H1 (cell line): ENCODE measurements around the gene DGCR8. TPM values are rescaled to one million over a fixed set of nuclear protein-coding genes. Genes with fewer than 3 reads are reported as not detected.

ENCODE experiments used
- CTCF ChIA-PET: fragments of 300-600 bp; sonication (Branson Sonifier 250); formaldehyde crosslinking; loops from one replicate; lab custom pipeline; 2021; ENCODE audit not compliant: partially characterized antibody; lab: Charles Lee
- POLR2A ChIA-PET: fragments of 300-600 bp; sonication (Branson Sonifier 250); formaldehyde crosslinking; loops from one replicate; lab custom pipeline; 2021; ENCODE audit warnings: inconsistent platforms; ENCODE audit not compliant: partially characterized antibody; lab: Charles Lee
- DNase-seq, 2 experiments: peaks; one replicate each; pipeline versions ENCODE4 v3.0.0 to v3.0.0-alpha.2; 2010 to 2022; ENCODE audit warnings: low spot score in 2 of 2, low read depth in 1 of 2, mixed read lengths in 1 of 2
- FAIRE-seq: peaks from 2 replicates; lab custom pipeline; 2011; peaks lifted over from hg19 to GRCh38; lab: Jason Lieb, UNC
- H2AFZ ChIP-seq: 2 replicates; pipeline ENCODE4 v1.8.1; 2012; ENCODE audit warnings: low read length, inconsistent platforms
- H2AK5ac ChIP-seq: 2 replicates; pipeline ENCODE4 v1.6.1; 2013; ENCODE audit warnings: low read depth, low read length
- H2BK120ac ChIP-seq: replicated peaks from 2 replicates; pipeline ENCODE3; 2013; ENCODE audit warnings: low read depth, low read length, inconsistent platforms
- H2BK12ac ChIP-seq: 2 replicates; pipeline ENCODE4 v1.6.1; 2013; ENCODE audit warnings: low read depth, low read length
- H2BK15ac ChIP-seq: 2 replicates; pipeline ENCODE4 v1.6.1; 2013; ENCODE audit warnings: low read length
- H2BK20ac ChIP-seq: 2 replicates; pipeline ENCODE4 v1.6.1; 2013; ENCODE audit warnings: low read length
- H2BK5ac ChIP-seq: 2 replicates; pipeline ENCODE4 v1.6.1; 2013; ENCODE audit warnings: low read depth, low read length
- H3K14ac ChIP-seq: 2 replicates; pipeline ENCODE4 v1.6.1; 2013; ENCODE audit warnings: inconsistent platforms; ENCODE audit not compliant: insufficient read length
- H3K18ac ChIP-seq: 2 replicates; pipeline ENCODE4 v1.6.1; 2013; ENCODE audit warnings: low read length; ENCODE audit errors: extremely low read depth
- H3K23ac ChIP-seq: 2 replicates; pipeline ENCODE4 v1.6.1; 2013; ENCODE audit warnings: inconsistent platforms; ENCODE audit not compliant: insufficient read length
- H3K23me2 ChIP-seq: 2 replicates; pipeline ENCODE4 v1.6.1; 2013; ENCODE audit warnings: low read depth, low read length
- H3K27ac ChIP-seq: 2 replicates; pipeline ENCODE4 v1.6.1; 2011; ENCODE audit warnings: low read depth, low read length, inconsistent platforms
- H3K27me3 ChIP-seq, 4 experiments: replicated peaks in 1 of 4; 1 replicate in 1 of 4; 2 replicates in 3 of 4; pipeline versions ENCODE4 v1.6.1 to v1.8.1; 2011 to 2013; ENCODE audit warnings: low read length in 3 of 4, mild to moderate bottlenecking in 3 of 4, inconsistent platforms in 2 of 4, mixed read lengths in 2 of 4, moderate library complexity in 1 of 4; ENCODE audit not compliant: control insufficient read depth in 3 of 4, insufficient read depth in 3 of 4; ENCODE audit errors: extremely low read depth in 1 of 4
- H3K36me3 ChIP-seq, 4 experiments: 2 replicates each; pipeline versions ENCODE4 v1.6.1 to v1.8.1; 2011 to 2013; ENCODE audit warnings: mild to moderate bottlenecking in 4 of 4, low read length in 3 of 4, moderate library complexity in 2 of 4, control low read depth in 1 of 4, inconsistent platforms in 1 of 4; ENCODE audit not compliant: insufficient read depth in 4 of 4, control insufficient read depth in 2 of 4
- H3K4ac ChIP-seq: replicated peaks from 2 replicates; pipeline ENCODE3; 2013; ENCODE audit warnings: low read length, low read depth, mixed read lengths, inconsistent platforms; ENCODE audit not compliant: insufficient read length
- H3K4me1 ChIP-seq, 4 experiments: replicated peaks in 1 of 4; 1 replicate in 1 of 4; 2 replicates in 3 of 4; pipeline versions ENCODE4 v1.6.1 to v1.8.1; 2011 to 2013; ENCODE audit warnings: low read length in 3 of 4, inconsistent platforms in 2 of 4, mixed read lengths in 1 of 4; ENCODE audit not compliant: insufficient read depth in 4 of 4, control insufficient read depth in 3 of 4
- H3K4me2 ChIP-seq, 2 experiments: 2 replicates each; pipeline versions ENCODE4 v1.6.1 to v1.8.1; 2011 to 2013; ENCODE audit warnings: low read depth in 2 of 2, low read length in 2 of 2, control low read depth in 1 of 2, inconsistent platforms in 1 of 2, mild to moderate bottlenecking in 1 of 2; ENCODE audit not compliant: insufficient read depth in 1 of 2
- H3K4me3 ChIP-seq, 4 experiments: fragments of 200-600, 300-600 bp in 1 of 4; sonication (generic), shearing (Covaris generic), sonication (Bioruptor Twin) in 1 of 4; 2 replicates each; pipeline versions ENCODE4 v1.5.1 to v1.8.1; 2011 to 2016; ENCODE audit warnings: low read length in 4 of 4, low read depth in 3 of 4, control low read depth in 2 of 4, inconsistent platforms in 2 of 4, mild to moderate bottlenecking in 2 of 4, mixed read lengths in 1 of 4, moderate library complexity in 1 of 4; ENCODE audit not compliant: insufficient read depth in 2 of 4; ENCODE audit errors: extremely low read depth in 1 of 4
- H3K56ac ChIP-seq: replicated peaks from 2 replicates; pipeline ENCODE3; 2013; ENCODE audit warnings: low read depth, mild to moderate bottlenecking, mixed read lengths, low read length, inconsistent platforms; ENCODE audit not compliant: insufficient read length
- H3K79me1 ChIP-seq: 2 replicates; pipeline ENCODE4 v1.6.1; 2013; ENCODE audit warnings: low read depth, low read length, control low read depth
- H3K79me2 ChIP-seq, 2 experiments: 2 replicates each; pipeline versions ENCODE4 v1.6.1 to v1.8.1; 2012 to 2013; ENCODE audit warnings: low read length in 2 of 2, mild to moderate bottlenecking in 2 of 2, inconsistent platforms in 1 of 2; ENCODE audit not compliant: insufficient read depth in 2 of 2, control insufficient read depth in 1 of 2
- H3K9ac ChIP-seq, 4 experiments: replicated peaks in 1 of 4; 1 replicate in 1 of 4; 2 replicates in 3 of 4; pipeline versions ENCODE4 v1.6.1 to v1.8.1; 2011 to 2013; ENCODE audit warnings: low read depth in 3 of 4, low read length in 3 of 4, control low read depth in 2 of 4, mild to moderate bottlenecking in 2 of 4, moderate library complexity in 2 of 4, inconsistent platforms in 1 of 4; ENCODE audit errors: extremely low read depth in 1 of 4
- H3K9me3 ChIP-seq, 2 experiments: 2 replicates each; pipeline versions ENCODE4 v1.6.1 to v1.8.1; 2012 to 2013; ENCODE audit warnings: mild to moderate bottlenecking in 2 of 2, moderate library complexity in 2 of 2, control low read depth in 1 of 2, inconsistent platforms in 1 of 2, low read depth in 1 of 2, low read length in 1 of 2, mixed read lengths in 1 of 2; ENCODE audit not compliant: insufficient read depth in 2 of 2
- H4K20me1 ChIP-seq, 2 experiments: replicated peaks in 1 of 2; 2 replicates each; pipeline versions ENCODE3 to v1.8.1; 2011 to 2013; ENCODE audit warnings: inconsistent platforms in 2 of 2, low read length in 2 of 2, mild to moderate bottlenecking in 1 of 2; ENCODE audit not compliant: insufficient read depth in 2 of 2, control insufficient read depth in 1 of 2
- H4K5ac ChIP-seq: 2 replicates; pipeline ENCODE4 v1.6.1; 2013; ENCODE audit warnings: low read length, low read depth, mixed read lengths, inconsistent platforms; ENCODE audit not compliant: insufficient read length
- H4K8ac ChIP-seq: 2 replicates; pipeline ENCODE4 v1.8.0; 2013; ENCODE audit warnings: mild to moderate bottlenecking, moderate library complexity, low read length, inconsistent platforms; ENCODE audit not compliant: insufficient read depth; ENCODE audit errors: extremely low read depth
- H4K91ac ChIP-seq: replicated peaks from 2 replicates; pipeline ENCODE3; 2013; ENCODE audit warnings: low read length, mixed read lengths, inconsistent platforms; ENCODE audit not compliant: insufficient read length
- MAFK ChIP-seq: IDR thresholded peaks from 2 replicates; pipeline ENCODE4 v1.6.1; 2012; ENCODE audit warnings: low read depth, mild to moderate bottlenecking, improper control_type of control experiment, low read length
- WGBS, 2 experiments: shearing (Covaris generic) in 1 of 2; methylation state at CpG; one replicate each; pipeline versions ENCODE4 v1.1.6 to v1.1.7; 2013 to 2015; ENCODE audit warnings: low lambda C conversion rate in 2 of 2, mixed read lengths in 2 of 2, inconsistent platforms in 1 of 2, low coverage in 1 of 2, missing lambda C conversion rate in 1 of 2; ENCODE audit not compliant: insufficient replicate concordance in 2 of 2, insufficient coverage in 1 of 2, insufficient read length in 1 of 2; ENCODE audit errors: extremely low coverage in 1 of 2, missing lambda C conversion rate in 1 of 2; 5-methylcytosine and 5-hydroxymethylcytosine counted together
- polyA plus RNA-seq, 7 experiments: library from polyadenylated mRNA; depleted of rRNA in 3 of 7; stranded (reverse) in 5 of 7; unstranded in 2 of 7; fragments of >200 nt in 5 of 7; fragments of 200-250 nt in 2 of 7; gene quantifications; 1 replicate in 5 of 7; 2 replicates in 1 of 7; 4 replicates in 1 of 7; pipeline versions ENCODE4 v1.2.1 to v1.2.3, GENCODE V29; 2011 to 2013; ENCODE audit warnings: missing spikeins in 2 of 7, mixed read lengths in 2 of 7
- total RNA-seq: library from RNA; stranded (reverse); fragmentation: NEBNext Ultra II Directional; extraction: Animal tissue kit (Norgen Biotek cat#: 25700); gene quantifications from 2 replicates; pipeline ENCODE4 v1.2.1, GENCODE V29; 2021

The DGCR8 gene
- total and polyA plus RNA-seq, 2 of the 8 experiments (the other 6 are each of a cell fraction or from before 2014, with no cell fraction given): 23.7 to 43.7 TPM

- WGBS, 2 experiments: 91% methylated on average over 19 of the region's 22 CpGs; no CpG with 5 or more reads in 1 of the 2 experiments
- CTCF ChIA-PET: interaction anchor here (0.9 to 2.1 kb wide), 2 partner anchors 10 to 64 kb away, joined by 3 to 5 read pairs; no protein-coding TSS in a partner anchor
- no peak overlapping the region for H3K27ac ChIP-seq
These were observed 66.7 kb downstream of the DGCR8 start for GRCh38 chr22:20146777-20147176.

More at GRCh38 chr22:20146777-20147176, 66.7 kb downstream of the DGCR8 start:
- H3K4ac ChIP-seq: no peak overlapping the region
- H3K9ac ChIP-seq: no peak overlapping the region
- no peak overlapping the region for H2BK15ac ChIP-seq
- H3K27me3 ChIP-seq: no peaks in the 10 kb centered on the region
- no peak overlapping the region for H3K56ac ChIP-seq
- H4K91ac ChIP-seq: no peak overlapping the region
- no peak overlapping the region for H2BK120ac ChIP-seq
- DNase-seq (no peak), FAIRE-seq (no peak)
- no peak overlapping the region for H2AFZ ChIP-seq
- H3K79me1 ChIP-seq: no peaks in the 10 kb centered on the region
- no peak overlapping the region for H3K23ac ChIP-seq
- H2BK5ac ChIP-seq: no peak overlapping the region
- no peak overlapping the region for H3K18ac ChIP-seq
- H3K14ac ChIP-seq: no peak overlapping the region
- H3K4me2 ChIP-seq: no peak overlapping the region
- no peak for TF ChIP-seq MAFK
- H4K8ac ChIP-seq: no peak overlapping the region
- H3K79me2 ChIP-seq: no peaks in the 10 kb centered on the region
- H3K4me1 ChIP-seq: no peaks in the 10 kb centered on the region
- no peak overlapping the region for H4K5ac ChIP-seq
- POLR2A ChIA-PET: no interaction called here
- H3K23me2 ChIP-seq: no peaks in the 10 kb centered on the region
- H2BK12ac ChIP-seq: no peak overlapping the region
- peaks cover 0 to 6% (median 0%) of the 10 kb centered on the region in 4 experiments; a peak in 1 of 8 replicates for H3K36me3 ChIP-seq
- no peak overlapping the region for H3K4me3 ChIP-seq
- H2AK5ac ChIP-seq: no peak overlapping the region
- no peak overlapping the region for H2BK20ac ChIP-seq
- H4K20me1 ChIP-seq: no peaks in the 10 kb centered on the region
- H3K9me3 ChIP-seq: no peaks in the 10 kb centered on the region
